ENCODE data around the gene SMPD3.

The SMPD3 gene

DNA sequence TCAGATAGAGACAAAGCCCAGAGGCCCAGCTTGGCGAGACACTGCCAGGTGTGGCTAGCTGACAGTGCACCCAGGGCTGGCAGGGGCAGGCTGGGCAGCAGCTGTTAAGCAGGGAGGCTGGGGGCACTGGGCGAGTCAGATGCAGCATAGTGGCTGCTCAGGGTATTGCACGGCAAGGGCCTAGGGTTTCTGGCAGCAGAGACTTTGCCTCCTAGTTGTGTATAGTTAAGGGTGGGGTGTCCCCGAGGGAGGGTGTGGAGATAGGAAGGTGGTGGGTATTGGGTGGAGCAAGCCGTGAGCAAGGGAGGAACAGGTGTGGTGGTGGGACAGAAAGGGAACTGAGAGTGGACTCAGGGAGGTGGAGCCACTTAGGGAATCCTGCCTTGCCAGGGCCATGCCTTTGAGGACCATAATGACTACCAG, 66.0 kb downstream of the SMPD3 start:
- DNase-seq (ENCODE audit: low read depth): no peak

DNA sequence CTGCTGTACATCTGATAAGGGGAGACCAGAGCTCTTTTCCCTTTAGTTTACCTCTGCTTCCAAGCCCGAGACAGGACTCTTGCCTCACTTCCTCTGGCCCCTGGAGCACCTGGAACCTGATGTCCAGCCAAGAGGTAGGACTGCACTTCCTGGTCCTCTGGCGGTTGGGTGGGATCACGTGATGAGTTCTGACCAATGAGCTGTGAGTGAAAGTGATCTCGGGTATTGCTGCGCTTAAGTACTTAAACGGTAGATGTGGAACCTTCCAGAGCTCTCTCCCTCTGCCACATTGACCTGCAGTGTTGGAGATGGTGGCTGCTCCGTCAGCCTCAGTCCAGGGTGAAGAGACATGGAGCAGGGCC, 67.0 kb downstream of the SMPD3 start:
- no peak for DNase-seq (ENCODE audit: low read depth)

DNA sequence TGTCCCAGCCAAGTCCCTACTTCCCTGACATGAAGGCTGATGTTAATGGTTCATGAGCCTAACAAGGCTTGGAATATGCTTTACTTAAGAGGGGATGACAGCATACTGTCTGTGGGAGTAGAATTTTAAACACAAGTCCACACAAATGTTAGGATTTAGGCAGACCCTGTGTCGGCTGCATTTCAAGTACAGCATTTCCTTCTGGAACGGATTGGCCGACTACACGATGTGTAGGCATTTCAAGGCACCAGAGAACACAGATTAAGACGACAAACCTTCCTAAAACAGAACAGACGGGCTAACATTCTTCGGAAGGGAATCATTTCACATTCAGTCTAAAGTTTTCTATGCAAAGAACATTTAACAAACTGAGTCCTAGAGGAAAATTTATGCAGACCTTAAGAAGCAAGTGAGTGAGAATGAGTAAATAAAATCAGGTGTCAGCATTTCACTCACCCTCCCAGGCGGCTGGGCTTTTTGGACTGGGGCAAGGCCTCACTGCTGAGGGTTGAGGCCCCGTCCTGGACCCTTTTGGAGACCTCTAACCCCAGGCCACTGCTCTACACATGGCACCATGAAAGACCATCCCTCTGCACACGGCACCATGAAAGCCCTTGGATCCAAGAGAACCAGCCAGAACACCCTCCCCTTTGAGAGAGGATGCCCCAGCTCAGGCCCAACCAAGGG, 67.5 kb downstream of the SMPD3 start:
- no peak for DNase-seq (ENCODE audit: low read depth)

DNA sequence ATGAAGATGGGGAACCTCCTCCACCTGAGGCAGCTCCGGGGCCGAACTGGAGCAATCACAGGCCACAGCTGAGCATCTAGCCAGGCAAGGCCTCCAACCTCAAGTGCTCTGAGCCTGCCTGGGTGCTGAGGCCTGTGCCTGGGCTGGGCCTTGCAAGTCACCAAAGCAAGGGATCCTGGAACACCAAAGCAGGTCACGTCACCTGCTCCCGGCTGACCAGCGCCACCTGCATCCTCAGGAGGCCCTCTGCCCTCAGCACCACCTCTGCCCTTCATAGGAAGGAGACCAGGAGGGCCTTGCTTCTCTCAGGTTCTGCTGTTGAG, 68.0 kb downstream of the SMPD3 start:
- DNase-seq (ENCODE audit: low read depth): no peak

DNA sequence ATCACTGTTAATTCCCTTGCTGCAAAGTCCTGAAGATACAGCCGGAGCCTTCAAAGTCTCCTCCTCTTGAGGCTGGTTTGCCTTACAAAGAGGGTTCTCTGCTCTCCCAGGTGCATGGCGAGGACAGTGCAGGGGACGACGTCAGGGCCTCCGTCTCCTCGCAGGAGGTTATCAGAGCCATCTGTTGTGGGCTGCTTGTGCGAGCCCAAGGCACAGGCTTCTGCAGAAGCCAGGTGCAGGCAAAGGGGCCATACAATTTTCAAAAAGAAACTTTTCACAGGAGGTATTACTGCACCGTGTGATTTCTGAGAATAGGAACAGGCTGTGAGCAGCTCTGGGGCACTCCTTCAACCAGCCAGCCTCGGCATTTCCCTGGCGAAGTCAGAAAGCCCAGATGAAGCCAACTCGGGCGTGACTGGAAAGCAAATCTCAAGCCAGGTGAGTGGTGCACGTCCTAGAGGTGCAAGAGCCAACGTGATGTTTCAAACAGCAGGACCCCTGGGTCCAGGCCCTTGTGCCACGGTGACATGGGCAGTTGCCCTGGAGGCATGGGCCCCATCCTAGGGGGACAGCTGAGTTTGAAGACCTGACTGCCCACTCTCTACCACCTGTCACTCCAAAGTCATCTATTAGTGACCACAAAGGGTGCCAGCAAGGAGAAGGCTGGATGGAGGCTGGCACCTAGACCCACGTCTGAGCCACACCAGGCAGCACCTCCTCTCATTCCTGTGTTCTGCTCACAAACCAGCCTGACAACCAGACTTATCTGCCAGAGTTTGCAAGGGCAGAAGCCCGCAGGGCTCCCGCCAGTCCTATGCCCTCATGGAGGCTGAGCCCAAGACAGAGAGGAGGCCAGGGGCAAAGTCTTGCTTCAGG, 68.6 kb downstream of the SMPD3 start:
- no peak for DNase-seq (ENCODE audit: low read depth)

DNA sequence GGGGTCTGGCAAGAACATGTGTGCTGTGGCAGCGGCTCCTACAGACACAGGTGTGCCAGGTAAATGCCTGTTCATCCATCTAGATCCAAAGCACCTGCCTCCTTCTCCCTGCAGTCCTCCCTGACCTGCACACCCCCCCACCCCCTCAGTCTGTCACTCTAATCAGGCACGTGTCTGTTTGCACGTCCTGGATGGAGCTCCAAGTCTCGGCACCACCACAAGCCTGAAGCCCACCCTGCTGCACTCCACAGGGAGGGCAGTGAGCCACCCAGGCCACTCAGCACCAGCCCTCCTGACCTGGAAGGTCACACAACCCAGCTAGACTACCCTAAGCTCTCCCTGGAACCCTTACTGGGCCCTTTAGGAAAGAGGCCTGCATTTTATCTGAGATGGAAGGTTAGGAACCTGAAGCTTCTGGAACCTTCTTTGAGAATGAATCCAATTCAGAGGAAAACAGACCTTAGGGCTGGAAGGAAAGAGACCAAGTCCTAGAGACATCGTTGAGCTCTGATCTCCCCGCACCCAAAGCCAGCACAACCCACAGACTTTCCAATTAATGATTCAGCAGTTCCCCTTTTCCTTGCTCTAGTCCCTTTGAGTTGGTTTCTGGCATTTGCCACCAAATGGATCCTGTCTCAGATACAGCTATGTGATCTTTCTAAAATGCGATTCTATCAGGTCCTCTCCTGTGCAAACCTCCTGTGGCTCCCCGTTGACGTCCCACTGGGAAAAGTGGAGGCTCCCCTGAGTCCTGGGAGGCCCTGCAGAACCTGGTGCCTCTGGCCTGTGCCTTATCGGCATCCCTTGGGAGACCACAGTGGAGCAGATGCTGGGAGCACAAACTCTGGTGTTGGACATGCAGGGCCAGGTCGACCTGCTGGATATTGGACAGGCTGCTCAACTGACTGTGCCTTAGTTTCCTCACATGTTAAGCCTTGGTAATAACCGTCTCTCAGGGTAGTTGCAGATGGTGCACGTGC, 69.6 kb downstream of the SMPD3 start:
- no peak for DNase-seq (ENCODE audit: low read depth)

DNA sequence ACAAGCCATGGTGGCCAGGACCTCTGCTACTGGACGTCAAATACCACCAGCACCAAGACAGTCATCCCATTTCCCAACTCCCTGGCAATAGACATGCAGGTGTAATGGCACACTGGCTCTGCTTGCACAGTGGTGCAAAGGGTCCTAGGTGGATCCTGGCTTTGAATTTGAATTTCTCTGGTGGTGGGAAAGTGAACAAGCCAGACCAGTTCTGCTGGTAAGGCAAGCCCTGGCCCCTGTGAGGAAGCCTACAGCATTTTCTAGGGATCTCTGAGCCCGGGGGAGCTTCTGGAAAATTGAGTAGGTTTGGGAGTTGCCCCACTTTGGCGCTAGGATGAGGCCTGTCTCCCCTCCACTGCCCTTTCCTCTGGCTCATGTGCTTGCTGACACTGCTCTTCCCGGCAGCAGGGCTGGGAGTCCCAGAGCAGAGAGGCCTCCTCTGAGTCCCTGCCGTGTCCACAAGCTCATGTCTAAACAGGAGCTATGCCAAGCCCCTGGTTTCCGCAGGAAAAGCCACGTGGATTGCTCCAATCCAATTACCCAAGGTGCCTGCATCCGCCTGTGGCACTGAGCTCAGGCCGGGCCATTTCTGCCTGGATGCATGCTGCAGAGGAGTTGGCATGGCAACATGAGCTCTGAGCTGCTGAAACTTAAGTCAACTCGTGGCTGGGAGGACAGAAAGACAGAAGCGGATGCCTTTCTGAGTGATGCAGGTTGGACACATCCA, 70.5 kb downstream of the SMPD3 start:
- no peak for DNase-seq (ENCODE audit: low read depth)

DNA sequence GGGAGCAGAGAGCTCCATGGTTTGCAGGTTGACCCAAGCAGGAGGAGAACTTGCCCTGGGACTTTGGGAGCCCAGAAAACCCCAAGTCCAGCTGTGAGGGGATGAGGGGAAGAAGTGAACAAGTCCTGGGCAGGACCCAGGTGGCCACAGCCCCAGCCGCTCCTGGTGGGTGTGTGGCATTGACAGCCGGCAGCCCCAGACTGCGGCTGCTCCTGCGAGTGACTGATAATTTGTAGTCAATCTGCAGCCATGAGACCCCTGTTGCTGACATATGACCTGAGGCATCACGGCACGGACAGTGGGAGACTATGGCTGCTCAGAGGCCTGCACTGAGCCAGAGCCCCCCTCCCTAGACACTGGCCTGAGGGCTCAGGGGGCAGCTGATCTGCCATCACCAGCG, 71.1 kb downstream of the SMPD3 start:
- DNase-seq (ENCODE audit: low read depth): no peak

DNA sequence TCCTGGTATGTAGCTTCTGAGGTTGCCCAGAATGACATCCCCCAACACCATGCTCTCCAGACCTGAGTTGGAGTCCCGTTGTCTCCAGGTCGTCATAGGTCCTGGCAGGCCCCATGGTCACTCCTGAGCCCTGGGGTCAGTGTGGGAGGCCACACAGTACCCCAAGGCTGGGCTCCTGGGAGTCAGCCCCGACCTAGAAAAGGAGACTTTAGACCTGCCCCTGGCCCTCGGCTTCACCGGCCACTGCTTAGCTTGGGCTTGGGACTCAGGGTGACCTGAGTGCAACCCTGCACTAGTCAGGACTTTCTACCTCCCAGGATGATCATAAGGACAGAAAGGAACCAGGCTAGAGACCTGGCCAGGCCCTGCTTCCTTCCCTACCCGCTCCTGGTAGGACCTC, 71.7 kb downstream of the SMPD3 start:
- no peak for DNase-seq (ENCODE audit: low read depth)

DNA sequence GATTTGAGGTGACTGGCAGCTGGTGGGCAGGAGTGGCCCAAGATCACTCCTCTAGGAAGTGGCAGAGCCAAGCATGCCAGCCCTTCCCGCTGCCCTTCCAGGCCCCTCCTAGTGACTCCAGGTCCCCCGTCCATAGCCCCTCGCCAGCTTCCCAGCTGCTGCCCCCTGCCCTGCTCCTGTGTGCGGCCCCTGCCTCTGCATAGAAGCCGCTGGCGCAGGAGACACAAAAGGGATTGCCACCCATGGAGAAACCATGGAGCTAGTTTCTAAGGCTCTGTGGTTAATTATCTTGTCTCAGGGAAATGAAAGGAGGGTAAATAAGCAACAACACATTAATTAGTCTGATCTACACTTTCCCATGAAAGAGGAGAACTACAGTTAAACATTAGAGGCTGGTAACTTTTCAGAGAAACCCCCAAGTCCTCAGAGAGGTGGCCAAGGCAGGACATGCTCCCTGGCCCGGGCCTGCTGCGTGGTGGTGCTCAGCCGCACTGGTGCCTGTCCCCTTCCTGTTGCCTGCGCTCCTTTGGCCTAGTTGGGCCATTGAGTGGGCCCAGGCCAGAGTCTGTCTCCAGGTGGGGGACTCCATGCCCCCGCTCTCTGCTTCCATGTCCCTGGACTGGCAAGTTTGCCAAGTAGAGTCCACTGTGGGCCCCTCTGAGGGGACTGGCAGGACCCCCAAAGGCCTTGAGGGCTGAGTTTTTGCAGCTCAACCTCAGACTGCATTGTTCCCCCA, 72.3 kb downstream of the SMPD3 start:
- no peak for DNase-seq (ENCODE audit: low read depth)

DNA sequence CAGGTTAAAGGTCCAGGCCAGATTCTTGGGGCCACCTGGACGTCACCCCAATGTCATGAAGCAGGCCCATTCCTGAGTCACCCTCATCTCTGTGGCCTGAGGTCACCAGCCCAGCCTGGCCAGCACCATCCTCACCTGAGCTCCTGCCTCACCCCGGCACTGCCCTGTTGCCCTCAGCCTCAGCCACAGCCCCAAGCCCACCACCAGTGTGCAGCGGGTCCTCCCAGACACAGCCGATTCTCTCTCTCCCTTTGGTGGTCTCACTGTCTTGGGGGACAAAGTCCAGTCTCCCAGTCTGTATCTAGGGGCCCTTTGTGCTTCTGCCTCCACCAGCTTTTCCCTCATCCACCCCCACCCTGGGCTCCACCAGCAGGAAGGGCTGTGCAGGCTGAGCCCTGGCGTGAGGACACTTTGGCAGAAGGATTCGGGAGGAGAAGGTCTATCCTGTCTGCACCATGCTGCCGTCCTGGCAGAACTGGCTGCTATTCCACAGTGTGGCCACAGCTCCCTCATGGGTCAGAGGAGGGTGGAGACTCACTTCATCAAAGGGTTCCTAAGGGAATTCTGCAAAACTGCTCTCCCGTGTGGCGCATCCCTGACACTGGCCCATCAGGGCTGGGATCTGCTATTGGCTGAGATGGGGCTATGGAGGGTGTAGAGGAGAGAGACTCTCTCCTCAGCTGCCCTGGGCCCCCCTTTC, 73.2 kb downstream of the SMPD3 start:
- no peak for DNase-seq (ENCODE audit: low read depth)

DNA sequence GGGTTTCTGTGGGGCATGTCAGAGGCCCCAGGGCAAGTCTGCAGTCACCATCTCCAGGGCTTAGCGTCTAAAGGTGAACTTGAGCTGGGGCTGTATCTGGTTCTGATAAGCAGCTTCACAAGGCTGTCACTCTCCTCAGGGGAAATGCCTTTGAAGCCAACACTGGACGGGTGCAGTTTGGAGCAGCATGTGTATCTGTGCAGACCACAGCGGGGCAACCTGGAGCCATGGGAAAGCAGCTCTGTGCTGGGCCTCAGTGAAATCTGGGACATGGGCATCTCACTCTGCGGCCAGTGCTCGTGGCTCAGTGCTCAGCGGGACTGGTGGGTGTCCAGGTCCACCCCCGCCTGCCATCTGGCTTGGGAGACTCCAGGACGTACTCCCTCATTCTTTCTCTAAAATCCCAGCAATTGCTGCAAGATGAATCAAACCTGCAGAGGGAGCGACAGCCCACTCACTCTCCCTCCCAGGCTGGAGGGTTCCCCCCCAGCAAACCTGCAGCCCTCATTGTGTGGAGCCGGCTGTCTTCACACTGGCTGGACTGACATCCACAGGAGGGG, 74.0 kb downstream of the SMPD3 start:
- DNase-seq (ENCODE audit: low read depth): no peak

DNA sequence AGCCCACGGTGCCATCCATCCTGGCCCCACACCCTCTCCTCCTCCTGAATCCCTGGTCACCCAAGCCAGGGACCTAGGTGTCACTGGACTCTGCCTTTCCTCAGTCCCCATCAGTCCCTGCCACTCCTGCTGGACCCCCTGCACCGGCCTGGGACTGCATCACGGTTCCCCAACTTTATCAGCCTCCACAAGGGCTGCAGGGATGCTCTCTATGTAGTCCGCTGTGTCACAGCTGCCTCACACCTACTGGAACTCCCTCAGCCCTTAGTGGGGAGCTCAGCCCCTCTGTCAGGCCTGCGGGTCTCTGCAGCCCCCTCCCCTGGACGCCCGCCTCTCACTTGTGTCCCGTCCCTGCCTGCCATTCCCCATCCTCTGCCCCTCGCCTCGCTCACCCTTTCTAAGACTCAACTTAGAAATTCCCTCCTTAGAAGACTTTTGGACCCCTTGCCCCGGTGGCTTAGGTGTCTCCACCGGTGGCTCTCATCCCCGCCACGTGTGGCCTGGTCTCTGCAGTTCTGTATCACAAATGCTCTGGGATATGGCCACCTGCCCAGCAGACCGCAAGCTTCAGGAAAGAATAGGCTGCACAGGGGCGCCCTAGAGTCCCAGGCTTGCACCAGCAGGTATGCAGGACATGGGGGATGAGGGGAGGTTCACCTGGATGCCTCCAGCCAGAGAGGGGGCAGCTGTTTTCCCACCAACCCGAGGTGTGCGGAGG, 74.6 kb downstream of the SMPD3 start:
- DNase-seq (ENCODE audit: low read depth): no peak

DNA sequence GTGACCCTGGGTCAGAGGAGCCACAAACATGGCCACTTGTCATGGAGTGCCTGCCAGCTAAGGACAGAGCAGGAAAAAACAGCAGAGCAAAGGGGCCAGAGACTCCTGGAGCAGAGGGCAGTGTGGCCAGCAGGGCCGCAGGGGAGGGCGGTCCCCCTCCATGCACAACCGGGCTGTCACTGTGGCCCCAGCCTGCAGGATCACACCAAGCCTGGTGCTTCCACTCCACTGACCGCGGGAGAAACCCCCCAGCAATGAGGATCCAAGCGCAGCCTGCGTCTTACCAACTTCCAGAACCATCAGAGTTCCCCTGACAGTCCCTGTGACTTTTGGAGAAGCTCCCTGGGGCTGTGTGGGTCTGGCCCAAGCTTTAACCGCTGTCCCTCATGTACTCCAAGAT, 75.5 kb downstream of the SMPD3 start:
- DNase-seq (ENCODE audit: low read depth): no peak

DNA sequence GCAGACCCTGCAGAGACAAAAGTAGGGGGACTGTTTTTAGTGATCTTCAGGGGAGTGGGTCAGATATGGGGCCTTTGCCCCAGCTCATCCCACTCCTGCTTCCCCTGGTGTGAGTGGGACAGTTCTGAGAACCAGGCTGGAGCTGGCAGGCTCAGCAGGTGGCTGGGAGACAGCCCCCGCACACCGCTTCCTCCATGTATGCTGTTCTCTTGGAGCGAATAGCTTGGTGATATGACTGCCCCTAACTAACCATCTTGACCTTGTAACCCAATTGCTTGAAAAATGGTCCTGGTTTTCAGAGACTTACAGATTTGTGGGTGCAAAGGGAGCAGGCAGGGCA, 76.0 kb downstream of the SMPD3 start:
- no peak for DNase-seq (ENCODE audit: low read depth)

DNA sequence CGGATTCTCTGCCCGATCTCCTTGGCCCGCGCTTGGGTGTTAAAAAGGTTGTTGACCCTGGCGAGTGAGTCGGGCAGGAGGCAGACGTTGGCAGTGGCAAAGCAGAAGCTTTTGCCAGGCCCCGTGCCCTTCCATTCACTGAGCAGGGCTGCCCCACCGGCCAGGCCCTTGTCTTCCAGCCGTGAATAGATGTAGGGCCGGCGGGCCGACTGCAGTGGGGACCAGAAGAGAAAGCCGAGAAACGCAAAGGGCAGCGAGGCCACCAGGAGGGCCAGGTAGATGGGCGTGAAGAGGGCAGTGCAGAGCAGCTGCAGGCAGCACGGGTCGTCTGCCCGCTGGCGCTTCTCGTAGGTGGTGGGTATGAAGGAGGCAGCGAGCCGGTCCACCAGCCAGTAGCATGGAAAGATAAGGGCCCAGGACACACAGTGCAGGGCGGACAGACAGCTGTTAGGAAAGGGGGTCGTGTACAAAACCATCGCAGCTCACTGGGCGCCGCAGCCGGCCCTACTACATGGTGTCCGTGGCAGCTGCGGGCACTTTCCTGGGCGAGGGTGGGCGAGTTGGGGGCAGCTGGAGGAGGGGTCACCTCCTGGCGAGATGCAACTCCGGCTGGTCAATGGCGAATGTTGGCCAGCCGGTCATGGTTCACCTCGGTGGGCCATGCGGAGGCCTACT, 76.5 kb downstream of the SMPD3 start:
- DNase-seq (ENCODE audit: low read depth): no peak

DNA sequence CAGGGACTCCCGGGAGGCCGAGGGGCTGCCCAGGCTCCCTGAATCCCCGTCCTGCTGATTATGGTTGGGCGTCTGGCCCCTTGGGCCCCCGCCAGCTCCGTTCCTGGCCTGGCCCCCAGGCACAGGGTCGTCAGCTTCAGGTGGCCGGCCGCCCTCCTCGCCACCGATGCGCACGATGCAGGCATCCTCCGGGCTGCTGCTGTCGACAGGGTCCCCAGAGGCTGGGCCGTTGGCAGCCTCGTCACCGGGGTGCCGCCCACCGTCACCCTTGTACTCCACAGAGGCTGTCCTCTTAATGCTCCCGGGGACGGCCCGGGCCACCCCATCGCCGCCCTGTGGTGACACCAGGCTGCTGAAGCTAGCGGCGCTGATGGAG, 77.0 kb downstream of the SMPD3 start:
- DNase-seq (ENCODE audit: low read depth): no peak

DNA sequence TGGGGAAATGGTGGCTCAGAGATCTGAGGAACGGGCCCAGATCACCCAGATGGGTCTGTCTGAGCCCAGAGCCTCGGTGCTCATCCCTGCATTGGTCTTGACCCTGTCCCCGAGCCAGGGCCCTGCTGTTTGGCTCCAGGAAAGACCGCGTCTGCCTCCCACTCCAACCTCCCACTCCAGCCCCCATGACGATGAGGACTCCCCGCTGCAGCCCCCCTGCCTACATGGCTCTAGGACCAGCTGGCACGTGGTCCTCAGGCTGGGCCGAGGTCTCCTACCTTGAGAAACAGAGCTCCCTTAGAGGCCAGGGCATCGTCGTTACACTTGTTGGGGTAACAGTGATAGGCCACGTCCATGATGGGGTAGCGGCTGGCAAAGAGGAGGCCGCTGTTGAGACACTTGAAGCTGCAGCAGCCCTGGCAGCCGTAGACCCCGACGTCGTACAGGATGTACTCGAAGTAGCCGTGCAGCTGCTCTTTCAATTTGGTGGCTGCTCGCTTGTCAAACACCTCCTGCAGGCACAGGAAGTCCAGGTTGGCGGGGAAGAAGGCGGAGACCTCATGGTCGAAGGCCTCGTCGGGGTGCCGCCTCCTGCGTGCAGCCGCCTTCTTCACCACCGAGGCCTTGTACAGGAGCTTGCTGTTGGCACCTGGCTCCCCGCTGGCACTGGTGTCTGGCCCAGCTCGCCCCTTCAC, 77.6 kb downstream of the SMPD3 start:
- no peak for DNase-seq (ENCODE audit: low read depth)
